HEK293 (cell line): Measurements from ENCODE around the gene BTBD3.

ENCODE experiments used
- AEBP2 ChIP-seq: fragments of 450-650 bp; formaldehyde crosslinking; IDR thresholded peaks from 2 replicates; pipeline ENCODE4 v1.5.1; 2016; ENCODE audit warnings: missing biosample characterization, missing genetic modification characterization, borderline replicate concordance
- FEZF1 ChIP-seq: fragments of 450-650 bp; formaldehyde crosslinking; IDR thresholded peaks from 2 replicates; pipeline ENCODE4 v1.5.1; 2016; ENCODE audit warnings: missing biosample characterization, missing genetic modification characterization
- HOXC10 ChIP-seq: sonication (generic); formaldehyde crosslinking; IDR thresholded peaks from 2 replicates; pipeline ENCODE4 v1.8.1; 2023; ENCODE audit warnings: mild to moderate bottlenecking, missing genetic modification reagents
- IKZF3 ChIP-seq: fragments of 450-650 bp; IDR thresholded peaks from 2 replicates; pipeline ENCODE4 v1.5.0; 2018; ENCODE audit warnings: missing biosample characterization, mild to moderate bottlenecking, missing genetic modification characterization, moderate library complexity
- INSM2 ChIP-seq: fragments of 450-650 bp; formaldehyde crosslinking; IDR thresholded peaks from 2 replicates; pipeline ENCODE4 v1.5.1; 2016; ENCODE audit warnings: missing biosample characterization, missing genetic modification characterization
- KLF8 ChIP-seq: fragments of 450-650 bp; formaldehyde crosslinking; IDR thresholded peaks from 2 replicates; pipeline ENCODE4 v1.5.1; 2016; ENCODE audit warnings: missing biosample characterization, missing genetic modification characterization
- MZF1 ChIP-seq: fragments of 450-650 bp; formaldehyde crosslinking; IDR thresholded peaks from 2 replicates; pipeline ENCODE4 v1.5.1; 2017; ENCODE audit warnings: missing biosample characterization, missing genetic modification characterization, borderline replicate concordance
- RBAK ChIP-seq: fragments of 450-650 bp; formaldehyde crosslinking; IDR thresholded peaks from 2 replicates; pipeline ENCODE4 v1.5.1; 2016; ENCODE audit warnings: missing biosample characterization, missing genetic modification characterization
- REPIN1 ChIP-seq: fragments of 450-650 bp; formaldehyde crosslinking; IDR thresholded peaks from 2 replicates; pipeline ENCODE4 v1.5.1; 2017; ENCODE audit warnings: missing biosample characterization, missing genetic modification characterization, low read depth
- SCRT1 ChIP-seq: fragments of 450-650 bp; formaldehyde crosslinking; IDR thresholded peaks from 2 replicates; pipeline ENCODE4 v1.5.1; 2016; ENCODE audit warnings: missing biosample characterization, missing genetic modification characterization, borderline replicate concordance
- SP7 ChIP-seq: fragments of 450-650 bp; formaldehyde crosslinking; IDR thresholded peaks from 2 replicates; pipeline ENCODE4 v1.5.1; 2016; ENCODE audit warnings: missing biosample characterization, missing genetic modification characterization
- TRIM28 ChIP-seq: IDR thresholded peaks from 2 replicates; pipeline ENCODE4 v1.6.1; 2011; ENCODE audit warnings: low read length, control low read depth, borderline replicate concordance
- WT1 ChIP-seq: fragments of 450-650 bp; formaldehyde crosslinking; IDR thresholded peaks from 2 replicates; pipeline ENCODE4 v1.5.1; 2016; ENCODE audit warnings: missing biosample characterization, missing genetic modification characterization
- ZBTB10 ChIP-seq: fragments of 450-650 bp; formaldehyde crosslinking; IDR thresholded peaks from 2 replicates; pipeline ENCODE4 v1.5.1; 2016; ENCODE audit warnings: missing biosample characterization, missing genetic modification characterization
- ZBTB48 ChIP-seq: fragments of 450-650 bp; formaldehyde crosslinking; IDR thresholded peaks from 2 replicates; pipeline ENCODE4 v1.5.1; 2016; ENCODE audit warnings: missing biosample characterization, missing genetic modification characterization
- ZNF10 ChIP-seq: fragments of 450-650 bp; formaldehyde crosslinking; IDR thresholded peaks from 2 replicates; pipeline ENCODE4 v1.5.1; 2017; ENCODE audit warnings: missing biosample characterization, missing genetic modification characterization
- ZNF132 ChIP-seq: fragments of 450-650 bp; formaldehyde crosslinking; IDR thresholded peaks from 2 replicates; pipeline ENCODE4 v1.5.1; 2017; ENCODE audit warnings: missing biosample characterization, missing genetic modification characterization, borderline replicate concordance
- ZNF138 ChIP-seq: fragments of 450-650 bp; formaldehyde crosslinking; IDR thresholded peaks from 2 replicates; pipeline ENCODE4 v1.5.1; 2016; ENCODE audit warnings: missing biosample characterization, missing genetic modification characterization, borderline replicate concordance
- ZNF140 ChIP-seq: fragments of 450-650 bp; formaldehyde crosslinking; IDR thresholded peaks from 2 replicates; pipeline ENCODE4 v1.5.1; 2016; ENCODE audit warnings: missing biosample characterization, missing genetic modification characterization
- ZNF146 ChIP-seq: fragments of 450-650 bp; formaldehyde crosslinking; IDR thresholded peaks from 2 replicates; pipeline ENCODE4 v1.5.1; 2016; ENCODE audit warnings: missing biosample characterization, missing genetic modification characterization
- ZNF18 ChIP-seq: fragments of 450-650 bp; formaldehyde crosslinking; IDR thresholded peaks from 2 replicates; pipeline ENCODE4 v1.5.1; 2016; ENCODE audit warnings: missing biosample characterization, missing genetic modification characterization
- ZNF266 ChIP-seq: fragments of 450-650 bp; formaldehyde crosslinking; IDR thresholded peaks from 2 replicates; pipeline ENCODE4 v1.5.1; 2016; ENCODE audit warnings: missing biosample characterization, missing genetic modification characterization, low read depth
- ZNF341 ChIP-seq: fragments of 450-650 bp; formaldehyde crosslinking; IDR thresholded peaks from 2 replicates; pipeline ENCODE4; 2016; ENCODE audit warnings: low read depth, missing biosample characterization, missing genetic modification characterization
- ZNF394 ChIP-seq: fragments of 450-650 bp; formaldehyde crosslinking; IDR thresholded peaks from 2 replicates; pipeline ENCODE4 v1.5.1; 2016; ENCODE audit warnings: missing biosample characterization, missing genetic modification characterization, mild to moderate bottlenecking, moderate library complexity, borderline replicate concordance
- ZNF398 ChIP-seq: fragments of 450-650 bp; formaldehyde crosslinking; IDR thresholded peaks from 2 replicates; pipeline ENCODE4 v1.5.1; 2017; ENCODE audit warnings: missing biosample characterization, missing genetic modification characterization
- ZNF510 ChIP-seq: fragments of 450-650 bp; formaldehyde crosslinking; IDR thresholded peaks from 2 replicates; pipeline ENCODE4 v1.5.1; 2018; ENCODE audit warnings: mild to moderate bottlenecking, missing genetic modification characterization, missing biosample characterization; ENCODE audit not compliant: insufficient replicate concordance
- ZNF664 ChIP-seq: fragments of 450-650 bp; formaldehyde crosslinking; IDR thresholded peaks from 2 replicates; pipeline ENCODE4 v1.5.1; 2016; ENCODE audit warnings: missing biosample characterization, missing genetic modification characterization
- ZNF677 ChIP-seq: fragments of 450-650 bp; IDR thresholded peaks from 2 replicates; pipeline ENCODE4 v1.5.0; 2018; ENCODE audit warnings: missing biosample characterization, mild to moderate bottlenecking, missing genetic modification characterization, moderate library complexity
- ZNF843 ChIP-seq: fragments of 450-650 bp; formaldehyde crosslinking; IDR thresholded peaks from 2 replicates; pipeline ENCODE4 v1.5.1; 2016; ENCODE audit warnings: missing biosample characterization, missing genetic modification characterization
- ZSCAN16 ChIP-seq: fragments of 450-650 bp; formaldehyde crosslinking; IDR thresholded peaks from 2 replicates; pipeline ENCODE4 v1.5.1; 2016; ENCODE audit warnings: missing biosample characterization, missing genetic modification characterization
- ZSCAN23 ChIP-seq: fragments of 450-650 bp; formaldehyde crosslinking; IDR thresholded peaks from 2 replicates; pipeline ENCODE4 v1.5.1; 2016; ENCODE audit warnings: missing biosample characterization, missing genetic modification characterization
- ZXDB ChIP-seq: fragments of 450-650 bp; formaldehyde crosslinking; IDR thresholded peaks from 2 replicates; pipeline ENCODE4 v1.5.1; 2016; ENCODE audit warnings: missing biosample characterization, missing genetic modification characterization

Gene BTBD3

GRCh38 chr20:11894062-11894461 lies 23.6 kb upstream of the BTBD3 start (continued):
- TF ChIP-seq ZNF132 (no peak), ZNF510 (tag by site-specific recombination) (no peak), REPIN1 (tag by site-specific recombination) (no peak), MZF1 (no peak), HOXC10 (no peak), ZNF138 (tag by site-specific recombination) (no peak), ZXDB (tag by site-specific recombination) (0 out of 2 replicates have a peak, but pooled peaks have one; percentile 38), ZNF843 (tag by site-specific recombination) (0 out of 2 replicates have a peak, but pooled peaks have one; percentile 15), AEBP2 (tag by site-specific recombination) (no peak), ZNF664 (no peak), SCRT1 (0 out of 2 replicates have a peak, but pooled peaks have one; percentile 54), IKZF3 (tag by site-specific recombination) (peak; percentile 54; the same call in 1 of the 2 replicates), FEZF1 (tag by site-specific recombination) (no peak; the same call in 1 of the 2 replicates), ZNF146 (tag by site-specific recombination) (no peak), ZBTB10 (tag by site-specific recombination) (no peak), KLF8 (0 out of 2 replicates have a peak, but pooled peaks have one; percentile 41), ZNF394 (tag by site-specific recombination) (no peak), ZNF398 (no peak), RBAK (tag by site-specific recombination) (no peak), ZNF266 (no peak), ZSCAN16 (tag by site-specific recombination) (no peak), ZNF677 (no peak), SP7 (tag by site-specific recombination) (no peak; the same call in 1 of the 2 replicates), ZSCAN23 (no peak), ZNF18 (tag by site-specific recombination) (no peak), ZNF10 (tag by site-specific recombination) (no peak), ZNF341 (no peak), INSM2 (tag by site-specific recombination) (0 out of 2 replicates have a peak, but pooled peaks have one; percentile 44), WT1 (0 out of 2 replicates have a peak, but pooled peaks have one; percentile 22), ZBTB48 (tag by site-specific recombination) (no peak), ZNF140 (tag by site-specific recombination) (no peak), TRIM28 (no peak)
